ENCODE results near the gene ENOX1.

ENOX1 gene

DNA sequence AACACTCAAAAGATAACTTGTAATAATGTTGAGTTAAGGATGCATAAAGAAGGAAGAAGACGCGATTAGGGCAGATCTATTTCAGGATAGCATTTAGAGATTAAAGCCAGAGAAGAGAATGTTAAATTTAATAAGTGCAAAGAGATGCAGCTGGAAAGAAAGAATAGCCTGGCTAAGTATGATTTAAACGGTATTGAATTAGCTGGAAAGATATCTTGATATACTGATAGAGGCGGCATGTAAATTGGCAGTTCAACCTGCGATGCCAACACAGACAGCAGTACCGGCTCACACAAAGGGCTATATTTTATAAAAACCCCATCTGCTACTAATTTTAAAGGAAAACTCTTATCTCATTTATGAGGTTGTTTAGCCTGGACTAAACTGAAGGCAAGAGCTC lies 121.4 kb downstream of the ENOX1 start:
- no peak overlapping the region for H3K4me3 ChIP-seq (ENCODE audit: low read depth, low read length)
- TF ChIP-seq KLF9 (tag by site-specific recombination; IDR thresholded peaks at IDR 0.05; ENCODE audit: low read depth), result no peak
- H3K4me1 ChIP-seq (ENCODE audit: control insufficient read depth, insufficient read depth, low read length), result 0 out of 2 replicates have a peak, but pooled peaks cover 6% of the 10 kb centered on the region
- no peaks in the 10 kb centered on the region for H3K36me3 ChIP-seq (ENCODE audit: control insufficient read depth in 2 of 2, insufficient read depth in 1 of 2, low read length in 2 of 2)
- POLR2A ChIA-PET, result interaction anchor here (0.7 kb wide), 1 partner anchor 569 kb away, joined by 3 read pairs; no protein-coding TSS in a partner anchor
- no peaks in the 10 kb centered on the region for H3K9me3 ChIP-seq (ENCODE audit: control insufficient read depth, insufficient read depth, low read depth, low read length)
- CTCF ChIA-PET, result no interaction called here
- H3K27ac ChIP-seq (ENCODE audit: extremely low read depth, low read depth, low read length), result no peak overlapping the region

DNA sequence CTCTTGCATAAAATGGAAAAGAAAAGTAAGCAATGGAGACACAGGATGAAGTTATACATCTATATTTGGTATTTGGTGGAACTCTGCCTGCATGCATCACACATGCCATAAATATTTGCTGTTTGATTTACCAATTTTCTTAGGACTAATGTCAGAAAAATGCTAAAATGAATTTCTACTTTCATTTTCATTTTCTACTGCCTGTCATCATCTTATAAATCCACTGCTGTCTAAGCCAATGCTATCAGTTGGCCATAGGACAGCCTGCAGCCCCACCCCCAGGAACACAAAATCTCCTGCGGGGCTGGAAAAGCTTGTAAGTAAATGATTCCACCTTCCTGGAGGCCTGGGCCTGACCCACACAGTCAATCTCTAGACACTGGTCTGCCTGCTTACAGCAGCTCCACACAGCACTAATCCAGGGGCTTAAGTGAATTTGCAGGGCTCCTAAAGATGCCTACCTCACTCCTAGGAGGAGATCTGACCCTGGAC lies 122.0 kb downstream of the ENOX1 start:
- TF ChIP-seq ZNF623 (tag by site-specific recombination; IDR thresholded peaks at IDR 0.05), result no peak
- TF ChIP-seq ZIC2 (tag by site-specific recombination; IDR thresholded peaks at IDR 0.05), result peak; percentile 22; the same call in 1 of the 2 replicates
- peak; percentile 78 for TF ChIP-seq GLIS1 (tag by site-specific recombination; IDR thresholded peaks at IDR 0.05)
- Histone ChIP-seq H3K4me1 (ENCODE audit: control insufficient read depth, insufficient read depth, low read length) (0 out of 2 replicates have a peak, but pooled peaks cover 6% of the 10 kb centered on the region), H3K9me3 (ENCODE audit: control insufficient read depth, insufficient read depth, low read depth, low read length) (no peaks in the 10 kb centered on the region), H3K36me3 (ENCODE audit: control insufficient read depth in 2 of 2, insufficient read depth in 1 of 2, low read length in 2 of 2) (no peaks in the 10 kb centered on the region), H3K27ac (ENCODE audit: extremely low read depth, low read depth, low read length) (no peak overlapping the region), H3K4me3 (ENCODE audit: low read depth, low read length) (no peak overlapping the region)
- ChIA-PET POLR2A (no interaction called here), CTCF (no interaction called here)

DNA sequence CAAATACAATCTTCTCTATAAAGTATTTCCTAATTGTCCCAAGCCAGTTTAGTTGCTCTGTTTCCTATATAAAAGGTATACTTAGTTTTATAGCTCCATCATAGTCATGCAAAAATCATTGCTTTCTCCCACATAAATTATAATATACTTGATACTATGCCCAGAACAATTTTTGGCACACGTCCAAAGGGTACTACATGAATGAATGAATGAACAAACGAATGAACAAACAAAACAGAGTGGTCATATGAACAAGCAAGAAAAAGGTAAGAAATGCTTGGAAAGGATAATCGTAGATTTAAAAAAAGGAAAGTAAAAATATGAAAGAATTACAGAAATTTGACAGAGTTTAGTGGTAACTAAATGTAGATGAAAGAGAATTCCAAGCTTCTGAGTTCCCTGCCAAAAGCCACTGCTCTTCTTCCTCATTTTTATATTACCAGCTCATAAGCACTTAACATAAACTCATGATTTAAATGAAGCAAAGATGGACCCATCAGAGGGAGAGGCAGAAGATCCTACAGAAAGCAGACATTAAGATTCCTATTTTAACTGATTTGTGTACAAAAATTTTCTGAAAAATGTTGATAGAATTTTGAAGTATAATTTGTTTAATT lies 123.2 kb downstream of the ENOX1 start:
- H3K27ac ChIP-seq (ENCODE audit: extremely low read depth, low read depth, low read length), result no peak overlapping the region
- TF ChIP-seq ZNF791 (tag by site-specific recombination; IDR thresholded peaks at IDR 0.05) (no peak), ZNF354C (tag by site-specific recombination; IDR thresholded peaks at IDR 0.05; ENCODE audit: borderline replicate concordance, low read depth) (no peak), GLIS1 (tag by site-specific recombination; IDR thresholded peaks at IDR 0.05) (no peak), ZNF24 (tag by site-specific recombination; IDR thresholded peaks at IDR 0.05) (no peak), HOXA7 (CRISPR knock-in tag; IDR thresholded peaks at IDR 0.05; ENCODE audit: borderline replicate concordance) (no peak), ZNF211 (tag by site-specific recombination; IDR thresholded peaks at IDR 0.05; ENCODE audit: low read depth) (no peak), ZFP3 (tag by site-specific recombination; IDR thresholded peaks at IDR 0.05; ENCODE audit: low read depth) (no peak), ZNF404 (tag by site-specific recombination; IDR thresholded peaks at IDR 0.05) (no peak)
- TF ChIP-seq, protein P1, sequence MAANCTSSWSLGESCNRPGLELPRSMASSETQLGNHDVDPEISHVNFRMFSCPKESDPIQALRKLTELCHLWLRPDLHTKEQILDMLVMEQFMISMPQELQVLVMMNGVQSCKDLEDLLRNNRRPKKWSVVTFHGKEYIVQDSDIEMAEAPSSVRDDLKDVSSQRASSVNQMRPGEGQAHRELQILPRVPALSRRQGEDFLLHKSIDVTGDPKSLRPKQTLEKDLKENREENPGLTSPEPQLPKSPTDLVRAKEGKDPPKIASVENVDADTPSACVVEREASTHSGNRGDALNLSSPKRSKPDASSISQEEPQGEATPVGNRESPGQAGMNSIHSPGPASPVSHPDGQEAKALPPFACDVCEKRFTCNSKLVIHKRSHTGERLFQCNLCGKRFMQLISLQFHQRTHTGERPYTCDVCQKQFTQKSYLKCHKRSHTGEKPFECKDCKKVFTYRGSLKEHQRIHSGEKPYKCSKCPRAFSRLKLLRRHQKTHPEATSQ (tag by site-specific recombination; IDR thresholded peaks at IDR 0.05), result no peak
- TF ChIP-seq, protein P2, sequence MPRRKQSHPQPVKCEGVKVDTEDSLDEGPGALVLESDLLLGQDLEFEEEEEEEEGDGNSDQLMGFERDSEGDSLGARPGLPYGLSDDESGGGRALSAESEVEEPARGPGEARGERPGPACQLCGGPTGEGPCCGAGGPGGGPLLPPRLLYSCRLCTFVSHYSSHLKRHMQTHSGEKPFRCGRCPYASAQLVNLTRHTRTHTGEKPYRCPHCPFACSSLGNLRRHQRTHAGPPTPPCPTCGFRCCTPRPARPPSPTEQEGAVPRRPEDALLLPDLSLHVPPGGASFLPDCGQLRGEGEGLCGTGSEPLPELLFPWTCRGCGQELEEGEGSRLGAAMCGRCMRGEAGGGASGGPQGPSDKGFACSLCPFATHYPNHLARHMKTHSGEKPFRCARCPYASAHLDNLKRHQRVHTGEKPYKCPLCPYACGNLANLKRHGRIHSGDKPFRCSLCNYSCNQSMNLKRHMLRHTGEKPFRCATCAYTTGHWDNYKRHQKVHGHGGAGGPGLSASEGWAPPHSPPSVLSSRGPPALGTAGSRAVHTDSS (tag by site-specific recombination; IDR thresholded peaks at IDR 0.05), result no peak
- TF ChIP-seq, protein P3, sequence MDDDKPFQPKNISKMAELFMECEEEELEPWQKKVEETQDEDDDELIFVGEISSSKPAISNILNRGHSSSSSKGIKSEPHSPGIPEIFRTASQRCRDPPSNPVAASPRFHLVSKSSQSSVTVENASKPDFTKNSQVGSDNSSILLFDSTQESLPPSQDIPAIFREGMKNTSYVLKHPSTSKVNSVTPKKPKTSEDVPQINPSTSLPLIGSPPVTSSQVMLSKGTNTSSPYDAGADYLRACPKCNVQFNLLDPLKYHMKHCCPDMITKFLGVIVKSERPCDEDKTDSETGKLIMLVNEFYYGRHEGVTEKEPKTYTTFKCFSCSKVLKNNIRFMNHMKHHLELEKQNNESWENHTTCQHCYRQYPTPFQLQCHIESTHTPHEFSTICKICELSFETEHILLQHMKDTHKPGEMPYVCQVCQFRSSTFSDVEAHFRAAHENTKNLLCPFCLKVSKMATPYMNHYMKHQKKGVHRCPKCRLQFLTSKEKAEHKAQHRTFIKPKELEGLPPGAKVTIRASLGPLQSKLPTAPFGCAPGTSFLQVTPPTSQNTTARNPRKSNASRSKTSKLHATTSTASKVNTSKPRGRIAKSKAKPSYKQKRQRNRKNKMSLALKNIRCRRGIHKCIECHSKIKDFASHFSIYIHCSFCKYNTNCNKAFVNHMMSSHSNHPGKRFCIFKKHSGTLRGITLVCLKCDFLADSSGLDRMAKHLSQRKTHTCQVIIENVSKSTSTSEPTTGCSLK (tag by site-specific recombination; IDR thresholded peaks at IDR 0.05), result no peak
- TF ChIP-seq, protein P4, sequence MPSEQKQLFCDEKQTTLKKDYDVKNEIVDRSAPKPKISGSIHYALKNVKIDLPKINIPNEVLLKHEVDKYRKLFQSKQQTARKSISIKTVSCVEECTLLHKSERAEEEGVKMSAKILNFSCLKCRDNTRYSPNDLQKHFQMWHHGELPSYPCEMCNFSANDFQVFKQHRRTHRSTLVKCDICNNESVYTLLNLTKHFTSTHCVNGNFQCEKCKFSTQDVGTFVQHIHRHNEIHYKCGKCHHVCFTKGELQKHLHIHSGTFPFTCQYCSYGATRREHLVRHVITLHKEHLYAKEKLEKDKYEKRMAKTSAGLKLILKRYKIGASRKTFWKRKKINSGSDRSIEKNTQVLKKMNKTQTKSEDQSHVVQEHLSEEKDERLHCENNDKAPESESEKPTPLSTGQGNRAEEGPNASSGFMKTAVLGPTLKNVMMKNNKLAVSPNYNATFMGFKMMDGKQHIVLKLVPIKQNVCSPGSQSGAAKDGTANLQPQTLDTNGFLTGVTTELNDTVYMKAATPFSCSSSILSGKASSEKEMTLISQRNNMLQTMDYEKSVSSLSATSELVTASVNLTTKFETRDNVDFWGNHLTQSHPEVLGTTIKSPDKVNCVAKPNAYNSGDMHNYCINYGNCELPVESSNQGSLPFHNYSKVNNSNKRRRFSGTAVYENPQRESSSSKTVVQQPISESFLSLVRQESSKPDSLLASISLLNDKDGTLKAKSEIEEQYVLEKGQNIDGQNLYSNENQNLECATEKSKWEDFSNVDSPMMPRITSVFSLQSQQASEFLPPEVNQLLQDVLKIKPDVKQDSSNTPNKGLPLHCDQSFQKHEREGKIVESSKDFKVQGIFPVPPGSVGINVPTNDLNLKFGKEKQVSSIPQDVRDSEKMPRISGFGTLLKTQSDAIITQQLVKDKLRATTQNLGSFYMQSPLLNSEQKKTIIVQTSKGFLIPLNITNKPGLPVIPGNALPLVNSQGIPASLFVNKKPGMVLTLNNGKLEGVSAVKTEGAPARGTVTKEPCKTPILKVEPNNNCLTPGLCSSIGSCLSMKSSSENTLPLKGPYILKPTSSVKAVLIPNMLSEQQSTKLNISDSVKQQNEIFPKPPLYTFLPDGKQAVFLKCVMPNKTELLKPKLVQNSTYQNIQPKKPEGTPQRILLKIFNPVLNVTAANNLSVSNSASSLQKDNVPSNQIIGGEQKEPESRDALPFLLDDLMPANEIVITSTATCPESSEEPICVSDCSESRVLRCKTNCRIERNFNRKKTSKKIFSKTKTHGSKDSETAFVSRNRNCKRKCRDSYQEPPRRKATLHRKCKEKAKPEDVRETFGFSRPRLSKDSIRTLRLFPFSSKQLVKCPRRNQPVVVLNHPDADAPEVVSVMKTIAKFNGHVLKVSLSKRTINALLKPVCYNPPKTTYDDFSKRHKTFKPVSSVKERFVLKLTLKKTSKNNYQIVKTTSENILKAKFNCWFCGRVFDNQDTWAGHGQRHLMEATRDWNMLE (tag by site-specific recombination; conservative IDR thresholded peaks at IDR 0.05; ENCODE audit: low read depth), result no peak
- TF ChIP-seq, protein P5, sequence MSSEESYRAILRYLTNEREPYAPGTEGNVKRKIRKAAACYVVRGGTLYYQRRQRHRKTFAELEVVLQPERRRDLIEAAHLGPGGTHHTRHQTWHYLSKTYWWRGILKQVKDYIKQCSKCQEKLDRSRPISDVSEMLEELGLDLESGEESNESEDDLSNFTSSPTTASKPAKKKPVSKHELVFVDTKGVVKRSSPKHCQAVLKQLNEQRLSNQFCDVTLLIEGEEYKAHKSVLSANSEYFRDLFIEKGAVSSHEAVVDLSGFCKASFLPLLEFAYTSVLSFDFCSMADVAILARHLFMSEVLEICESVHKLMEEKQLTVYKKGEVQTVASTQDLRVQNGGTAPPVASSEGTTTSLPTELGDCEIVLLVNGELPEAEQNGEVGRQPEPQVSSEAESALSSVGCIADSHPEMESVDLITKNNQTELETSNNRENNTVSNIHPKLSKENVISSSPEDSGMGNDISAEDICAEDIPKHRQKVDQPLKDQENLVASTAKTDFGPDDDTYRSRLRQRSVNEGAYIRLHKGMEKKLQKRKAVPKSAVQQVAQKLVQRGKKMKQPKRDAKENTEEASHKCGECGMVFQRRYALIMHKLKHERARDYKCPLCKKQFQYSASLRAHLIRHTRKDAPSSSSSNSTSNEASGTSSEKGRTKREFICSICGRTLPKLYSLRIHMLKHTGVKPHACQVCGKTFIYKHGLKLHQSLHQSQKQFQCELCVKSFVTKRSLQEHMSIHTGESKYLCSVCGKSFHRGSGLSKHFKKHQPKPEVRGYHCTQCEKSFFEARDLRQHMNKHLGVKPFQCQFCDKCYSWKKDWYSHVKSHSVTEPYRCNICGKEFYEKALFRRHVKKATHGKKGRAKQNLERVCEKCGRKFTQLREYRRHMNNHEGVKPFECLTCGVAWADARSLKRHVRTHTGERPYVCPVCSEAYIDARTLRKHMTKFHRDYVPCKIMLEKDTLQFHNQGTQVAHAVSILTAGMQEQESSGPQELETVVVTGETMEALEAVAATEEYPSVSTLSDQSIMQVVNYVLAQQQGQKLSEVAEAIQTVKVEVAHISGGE (tag by site-specific recombination; conservative IDR thresholded peaks at IDR 0.05; ENCODE audit: low read depth), result no peak

More for the DNA sequence above, 123.2 kb downstream of the ENOX1 start:
- 0 out of 2 replicates have a peak, but pooled peaks cover 6% of the 10 kb centered on the region for H3K4me1 ChIP-seq (ENCODE audit: control insufficient read depth, insufficient read depth, low read length)
- ChIA-PET POLR2A (no interaction called here), CTCF (interaction anchor here (0.6 to 0.8 kb wide), 3 partner anchors 33 to 150 kb away, joined by 4 to 6 read pairs (median 4); no protein-coding TSS in a partner anchor)
- H3K4me3 ChIP-seq (ENCODE audit: low read depth, low read length), result no peak overlapping the region
- no peaks in the 10 kb centered on the region for H3K9me3 ChIP-seq (ENCODE audit: control insufficient read depth, insufficient read depth, low read depth, low read length)
- H3K36me3 ChIP-seq (ENCODE audit: control insufficient read depth in 2 of 2, insufficient read depth in 1 of 2, low read length in 2 of 2), result no peaks in the 10 kb centered on the region

All from HEK293 (cell line).